GM20000 (cell line): ENCODE results near the gene KISS1.

ENCODE experiments used
- DNase-seq: peaks from one replicate; pipeline ENCODE4 v3.0.0; 2012; ENCODE audit warnings: low spot score
- CTCF ChIP-seq: IDR thresholded peaks from 2 replicates; pipeline ENCODE4 v1.5.1; 2012; ENCODE audit warnings: mild to moderate bottlenecking, control low read depth; ENCODE audit errors: extremely low read depth, missing control alignments

Gene KISS1

GRCh38 chr1:204147406-204148383 is 48.6 kb downstream of the KISS1 start:
- DNase-seq: no peak
- no peak for TF ChIP-seq CTCF

GRCh38 chr1:204146965-204147364 is 49.3 kb downstream of the KISS1 start:
- DNase-seq: no peak
- TF ChIP-seq CTCF: no peak

GRCh38 chr1:204146309-204146708 is 50.0 kb downstream of the KISS1 start:
- TF ChIP-seq CTCF: no peak
- DNase-seq: no peak

- TF ChIP-seq CTCF: no peak
- no peak for DNase-seq
Measured at GRCh38 chr1:204145033-204145504, 51.2 kb downstream of the KISS1 start.

- DNase-seq: no peak
- no peak for TF ChIP-seq CTCF
Measured at GRCh38 chr1:204143276-204144041, 52.8 kb downstream of the KISS1 start.

- TF ChIP-seq CTCF: no peak
- DNase-seq: no peak
Measured at GRCh38 chr1:204142032-204142974, 54.0 kb downstream of the KISS1 start.
